ENCODE measurements around the gene SOCS1.

SOCS1 gene

GRCh38 chr16:11249233-11250061, 6.6 kb downstream of the SOCS1 start:
- no peak for DNase-seq

GRCh38 chr16:11248133-11248532, 7.9 kb downstream of the SOCS1 start:
- no peak for DNase-seq

- DNase-seq: no peak
Observed at GRCh38 chr16:11245988-11246387, 10.0 kb downstream of the SOCS1 start.

- DNase-seq: no peak
Observed at GRCh38 chr16:11245222-11245737, 10.7 kb downstream of the SOCS1 start.

GRCh38 chr16:11242658-11243057, 13.3 kb downstream of the SOCS1 start:
- DNase-seq: no peak

GRCh38 chr16:11241480-11242204, 14.4 kb downstream of the SOCS1 start:
- DNase-seq: no peak

GRCh38 chr16:11240636-11241473, 15.1 kb downstream of the SOCS1 start:
- DNase-seq: no peak

- DNase-seq: no peak
Observed at GRCh38 chr16:11239644-11240632, 16.1 kb downstream of the SOCS1 start.

GRCh38 chr16:11238272-11239202, 17.5 kb downstream of the SOCS1 start:
- no peak for DNase-seq

GRCh38 chr16:11236461-11237254, 19.3 kb downstream of the SOCS1 start:
- no peak for DNase-seq

- DNase-seq: no peak
Observed at GRCh38 chr16:11235703-11235991, 20.4 kb downstream of the SOCS1 start.

- no peak for DNase-seq
Observed at GRCh38 chr16:11234884-11235702, 20.9 kb downstream of the SOCS1 start.

GRCh38 chr16:11233727-11234376, 22.2 kb downstream of the SOCS1 start:
- no peak for DNase-seq

- peak in 6 of 58 donors; percentile 5 to 62 (median 20) for DNase-seq
Observed at GRCh38 chr16:11232852-11233726, 22.9 kb downstream of the SOCS1 start.

GRCh38 chr16:11232302-11232851, 23.6 kb downstream of the SOCS1 start:
- DNase-seq: no peak

Data from anterior cingulate cortex (tissue), 58 donors.